ENCODE results near the gene COL4A2.

Gene COL4A2

GRCh38 chr13:110503037-110503901, 196.2 kb downstream of the COL4A2 start:
- DNase-seq (ENCODE audit: extremely low read depth in 1 of 2, low read depth in 1 of 2) = no peak

DNA sequence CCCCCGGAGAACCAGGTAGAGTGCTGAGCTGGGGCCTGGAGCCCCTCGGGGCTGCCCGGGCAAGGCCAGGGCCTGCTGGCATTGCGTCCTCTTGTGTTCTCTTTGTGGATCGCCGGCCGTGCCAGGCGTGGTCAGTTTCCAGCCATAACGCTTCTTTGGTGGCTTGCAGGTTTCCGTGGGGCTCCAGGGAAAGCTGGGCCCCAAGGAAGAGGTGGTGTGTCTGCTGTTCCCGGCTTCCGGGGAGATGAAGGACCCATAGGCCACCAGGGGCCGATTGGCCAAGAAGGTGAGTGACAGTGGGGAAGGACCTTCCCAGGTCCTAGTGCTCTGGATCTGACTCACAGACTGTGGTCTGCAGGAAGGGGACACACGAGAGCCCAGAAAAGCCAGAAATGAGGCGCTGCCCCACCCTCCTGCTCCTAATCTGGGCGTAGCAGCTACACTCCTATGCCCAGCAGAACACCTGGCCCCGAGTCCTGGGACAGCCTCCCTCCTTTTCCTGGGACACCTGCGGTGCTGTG, 197.0 kb downstream of the COL4A2 start:
- DNase-seq (ENCODE audit: extremely low read depth in 1 of 2, low read depth in 1 of 2) = no peak

DNA sequence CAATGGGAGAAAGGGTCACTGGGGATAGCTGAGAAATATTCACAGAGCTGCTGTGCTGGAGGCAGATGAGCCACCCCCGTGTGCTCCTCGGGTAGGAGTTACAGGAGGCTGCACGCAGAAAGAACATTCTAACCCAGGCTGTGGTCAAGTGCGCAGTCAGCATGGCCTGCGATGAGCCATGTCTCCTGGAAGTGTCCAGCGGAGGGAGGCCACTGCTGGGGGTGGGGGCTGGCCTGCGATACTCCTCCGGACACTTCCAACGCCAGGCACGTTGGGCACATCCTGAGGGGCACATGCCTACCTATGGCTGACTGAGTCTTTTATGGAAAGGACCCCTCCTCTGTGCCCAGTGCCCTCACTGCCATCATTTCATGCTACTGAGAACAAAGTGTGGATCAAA, 198.5 kb downstream of the COL4A2 start:
- DNase-seq (ENCODE audit: extremely low read depth in 1 of 2, low read depth in 1 of 2) = no peak

- no peak for DNase-seq (ENCODE audit: extremely low read depth in 1 of 2, low read depth in 1 of 2)
Observed at GRCh38 chr13:110506396-110506795, 199.3 kb downstream of the COL4A2 start.

DNA sequence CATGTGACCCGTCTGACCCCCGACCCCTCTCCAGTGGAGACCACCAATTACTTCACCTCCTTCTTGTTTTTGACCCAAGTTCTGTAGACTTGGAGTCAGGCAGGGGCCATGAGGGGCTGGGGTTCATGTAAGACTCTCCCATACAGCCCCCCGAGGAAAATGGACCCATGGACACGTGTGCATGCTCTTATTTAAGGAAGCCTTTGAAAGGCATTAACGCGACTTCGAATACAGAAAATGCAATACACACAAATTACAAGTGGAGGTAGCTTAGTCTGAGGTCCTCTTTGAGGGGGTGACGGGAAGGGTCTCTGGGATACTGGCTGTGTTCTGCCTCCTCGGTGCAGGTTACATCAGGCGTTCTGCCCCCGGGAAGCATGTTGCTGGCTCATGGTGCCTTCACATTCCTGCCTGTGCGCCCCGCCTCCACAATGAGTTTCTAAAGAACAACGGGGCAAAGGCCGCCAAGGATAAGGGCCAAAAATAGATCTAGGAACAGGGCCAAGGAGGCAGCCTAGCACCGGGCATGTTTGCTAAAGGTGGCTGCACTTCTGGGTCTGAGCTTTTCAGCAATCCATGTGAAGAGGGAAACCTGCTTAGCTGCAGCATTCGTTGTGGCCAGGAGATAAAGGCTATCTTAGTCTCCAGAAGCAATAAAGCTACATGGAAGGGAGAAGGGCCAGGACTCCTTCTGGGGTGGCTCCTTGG, 199.9 kb downstream of the COL4A2 start:
- no peak for DNase-seq (ENCODE audit: extremely low read depth in 1 of 2, low read depth in 1 of 2)

GRCh38 chr13:110507678-110508381, 200.7 kb downstream of the COL4A2 start:
- DNase-seq (ENCODE audit: extremely low read depth in 1 of 2, low read depth in 1 of 2) = no peak

DNA sequence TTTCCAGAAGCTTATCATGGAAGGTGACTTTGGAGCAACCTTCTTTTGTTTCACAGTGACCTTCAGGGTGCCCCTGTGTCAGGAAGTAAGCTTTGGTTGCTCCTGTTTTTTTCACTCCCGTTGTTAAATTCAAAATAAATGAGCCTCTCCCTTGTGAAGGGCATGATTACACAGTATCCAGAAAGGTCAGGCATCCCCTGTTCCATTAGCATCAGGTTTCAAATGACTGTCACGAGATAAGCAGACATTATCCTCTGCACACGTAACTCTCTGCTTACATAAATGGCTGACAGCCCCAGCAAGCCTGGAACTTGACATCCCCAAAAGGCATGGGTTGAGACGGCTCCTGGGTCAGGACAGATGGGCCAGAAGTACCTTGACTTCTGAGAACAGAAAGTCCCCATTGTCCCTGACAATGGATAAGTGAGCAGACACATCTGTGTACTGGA, 202.4 kb downstream of the COL4A2 start:
- DNase-seq (ENCODE audit: extremely low read depth in 1 of 2, low read depth in 1 of 2) = no peak

GRCh38 chr13:110509971-110510786, 203.1 kb downstream of the COL4A2 start:
- no peak for DNase-seq (ENCODE audit: extremely low read depth in 1 of 2, low read depth in 1 of 2)

GRCh38 chr13:110511509-110512181, 204.6 kb downstream of the COL4A2 start:
- no peak for DNase-seq (ENCODE audit: extremely low read depth in 1 of 2, low read depth in 1 of 2)

DNA sequence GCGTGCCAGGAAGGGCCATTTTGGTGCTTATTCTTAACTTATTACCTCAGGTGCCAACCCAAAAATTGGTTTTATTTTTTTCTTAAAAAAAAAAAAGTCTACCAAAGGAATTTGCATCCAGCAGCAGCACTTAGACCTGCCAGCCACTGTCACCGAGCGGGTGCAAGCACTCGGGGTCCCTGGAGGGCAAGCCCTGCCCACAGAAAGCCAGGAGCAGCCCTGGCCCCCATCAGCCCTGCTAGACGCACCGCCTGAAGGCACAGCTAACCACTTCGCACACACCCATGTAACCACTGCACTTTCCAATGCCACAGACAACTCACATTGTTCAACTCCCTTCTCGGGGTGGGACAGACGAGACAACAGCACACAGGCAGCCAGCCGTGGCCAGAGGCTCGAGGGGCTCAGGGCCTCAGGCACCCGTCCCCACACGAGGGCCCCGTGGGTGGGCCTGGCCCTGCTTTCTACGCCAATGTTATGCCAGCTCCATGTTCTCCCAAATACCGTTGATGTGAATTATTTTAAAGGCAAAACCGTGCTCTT, 205.2 kb downstream of the COL4A2 start:
- DNase-seq (ENCODE audit: extremely low read depth in 1 of 2, low read depth in 1 of 2) = no peak

GRCh38 chr13:110516500-110516899, 209.4 kb downstream of the COL4A2 start:
- no peak for DNase-seq (ENCODE audit: extremely low read depth in 1 of 2, low read depth in 1 of 2)

DNA sequence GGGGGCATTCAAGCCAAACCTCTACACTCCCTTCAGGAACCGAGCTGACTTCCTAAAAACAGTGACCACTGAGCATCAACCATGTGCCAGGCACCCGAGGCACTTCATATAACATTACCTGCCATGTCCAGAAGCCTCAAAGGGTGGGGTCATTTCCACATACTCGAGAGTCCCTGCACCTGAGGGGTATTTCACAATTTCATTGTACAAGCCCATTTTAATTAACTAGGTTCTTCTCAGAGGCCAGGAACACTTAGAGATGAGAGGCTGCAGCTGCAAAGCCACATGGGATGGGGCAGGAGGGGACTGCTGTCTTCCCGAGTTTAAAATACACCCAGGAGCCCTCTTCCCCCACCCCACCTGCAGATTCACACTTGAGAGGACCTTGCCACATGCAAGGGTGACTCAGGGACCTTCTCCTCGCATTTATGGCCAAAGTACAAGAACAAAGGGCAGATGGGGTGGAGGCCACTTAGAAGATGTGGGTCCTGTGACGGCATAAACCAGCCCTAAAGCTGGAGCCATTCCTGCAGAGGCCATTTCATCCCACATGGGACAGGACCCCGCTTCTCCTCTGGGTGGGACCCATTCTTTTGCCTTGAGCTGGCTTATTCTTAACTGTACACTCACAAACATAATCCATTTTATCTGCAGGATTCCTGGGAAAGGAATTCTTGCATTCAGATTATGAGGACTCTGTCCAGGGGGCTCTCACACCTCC, 210.6 kb downstream of the COL4A2 start:
- DNase-seq (ENCODE audit: extremely low read depth in 1 of 2, low read depth in 1 of 2) = no peak

GRCh38 chr13:110518226-110518525, 211.1 kb downstream of the COL4A2 start:
- no peak for DNase-seq (ENCODE audit: extremely low read depth in 1 of 2, low read depth in 1 of 2)

GRCh38 chr13:110518571-110518970, 211.5 kb downstream of the COL4A2 start:
- DNase-seq (ENCODE audit: extremely low read depth in 1 of 2, low read depth in 1 of 2) = no peak

- DNase-seq (ENCODE audit: extremely low read depth in 1 of 2, low read depth in 1 of 2) = no peak
Observed at GRCh38 chr13:110519046-110519445, 212.0 kb downstream of the COL4A2 start.

DNA sequence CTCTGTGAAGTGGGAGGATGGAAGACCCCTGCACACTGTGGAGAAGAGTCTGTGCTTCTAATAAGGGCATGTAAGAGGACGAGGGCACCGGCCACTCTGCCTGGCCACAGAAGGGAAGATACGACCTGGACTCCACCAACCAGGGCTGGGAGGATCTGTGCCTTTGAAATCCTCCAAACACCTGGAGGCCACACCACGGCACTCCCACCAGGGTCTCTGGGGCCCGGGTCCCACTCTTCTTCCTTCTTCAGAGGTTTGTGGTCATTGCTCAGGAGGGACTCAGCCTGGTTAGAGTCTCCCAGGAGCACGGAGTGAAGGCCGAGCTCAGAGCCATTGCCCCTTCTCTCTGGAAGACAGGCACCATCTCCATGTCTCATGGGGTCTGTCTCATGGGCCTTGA, 212.4 kb downstream of the COL4A2 start:
- DNase-seq (ENCODE audit: extremely low read depth in 1 of 2, low read depth in 1 of 2) = no peak

DNA sequence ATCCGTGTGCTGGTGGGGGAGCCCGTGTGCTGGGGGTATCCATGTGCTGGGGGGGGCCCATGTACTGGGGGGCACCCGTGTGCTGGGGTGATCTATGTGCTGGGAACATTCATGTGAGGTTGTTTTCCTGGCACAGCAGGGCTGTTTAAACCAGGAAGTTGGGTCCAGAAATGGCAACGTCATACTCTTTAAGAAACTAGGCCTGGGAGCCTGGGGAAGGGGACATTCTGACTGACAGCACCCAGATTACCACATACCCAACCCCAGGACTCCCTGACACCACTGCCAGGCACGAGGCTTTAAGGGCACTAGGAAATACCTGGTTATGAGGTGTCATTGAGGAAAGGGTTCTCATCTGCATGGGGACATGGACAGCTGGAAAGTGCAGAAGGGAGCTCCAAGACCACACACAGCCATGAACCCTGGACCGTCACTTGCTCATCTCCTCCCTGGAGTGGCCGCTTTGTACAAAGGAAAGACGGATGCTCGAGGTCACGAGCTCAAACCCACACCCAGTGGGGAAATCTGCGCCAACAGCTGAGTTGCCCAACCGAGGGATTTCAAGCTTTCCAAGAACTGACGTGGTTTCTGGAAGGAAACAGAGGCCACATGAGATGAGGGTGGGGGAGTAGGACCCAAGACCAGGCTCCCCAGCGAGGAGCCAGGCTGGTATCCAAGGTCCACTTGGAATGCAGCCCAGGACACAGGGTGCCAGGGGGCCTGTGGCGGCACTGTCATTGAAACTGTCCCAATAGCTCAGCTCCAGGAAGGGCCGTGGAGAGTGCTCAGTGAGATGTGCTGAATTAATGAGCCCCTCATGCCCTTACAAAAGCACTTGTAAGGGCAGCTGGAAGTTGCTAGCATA, 213.6 kb downstream of the COL4A2 start:
- DNase-seq (ENCODE audit: extremely low read depth in 1 of 2, low read depth in 1 of 2) = no peak

DNA sequence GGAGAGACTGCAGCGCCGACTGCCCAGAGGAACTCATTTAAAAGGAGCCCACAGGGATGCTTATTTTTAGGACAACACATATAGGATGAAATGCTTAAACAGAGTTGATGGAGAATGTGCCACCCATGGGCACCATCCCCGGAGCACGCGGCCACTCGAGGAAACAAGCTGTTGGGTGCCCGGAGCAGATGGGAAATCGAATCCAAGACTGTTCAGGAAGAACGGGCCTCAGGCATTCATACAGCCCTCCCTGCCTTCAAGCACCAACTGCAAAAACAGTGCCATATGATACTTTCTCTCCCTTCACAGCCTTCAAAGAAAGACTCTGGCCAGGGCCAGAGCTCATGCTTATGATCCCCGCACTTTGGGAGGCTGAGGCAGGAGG, 214.2 kb downstream of the COL4A2 start:
- no peak for DNase-seq (ENCODE audit: extremely low read depth in 1 of 2, low read depth in 1 of 2)

Measured in stimulated activated CD8-positive, alpha-beta memory T cell treated with anti-CD3 and anti-CD28 coated beads, Interleukin-7, amount 100 ng/mL, for 48 hours (primary cell).